Smooth muscle cell (in vitro differentiated cells): ENCODE measurements around the gene CORO2A. TPM values are rescaled to one million over a fixed set of nuclear protein-coding genes. Genes with fewer than 3 reads are reported as not detected.

Experiments
- DNase-seq: peaks from one replicate; lab custom pipeline; 2025; ENCODE audit not compliant: unreplicated experiment; lab: John Stamatoyannopoulos, UW
- H2AFZ ChIP-seq: fragments of 200-600 bp; sonication (generic); 2 replicates; pipeline ENCODE4 v1.6.0; 2016; ENCODE audit warnings: antibody characterized with exemption, low read depth, mild to moderate bottlenecking
- H3F3A ChIP-seq: fragments of 200-600 bp; sonication (generic); 2 replicates; pipeline ENCODE4 v1.6.0; 2017; ENCODE audit warnings: antibody characterized with exemption, low read depth
- H3K27ac ChIP-seq: fragments of 200-600 bp; sonication (generic); 2 replicates; pipeline ENCODE4 v1.5.1; 2016; ENCODE audit warnings: low read depth, mild to moderate bottlenecking
- H3K27me3 ChIP-seq: fragments of 200-600 bp; sonication (generic); 2 replicates; pipeline ENCODE4 v1.6.1; 2016; ENCODE audit warnings: low read depth, mild to moderate bottlenecking
- H3K36me3 ChIP-seq: fragments of 200-600 bp; sonication (generic); 2 replicates; pipeline ENCODE4 v1.5.1; 2016; ENCODE audit warnings: low read depth
- H3K4me1 ChIP-seq: fragments of 200-600 bp; sonication (generic); 2 replicates; pipeline ENCODE4 v1.5.1; 2016; ENCODE audit warnings: low read depth
- H3K4me2 ChIP-seq: fragments of 200-600 bp; sonication (generic); 2 replicates; pipeline ENCODE4 v1.6.0; 2016; ENCODE audit warnings: mild to moderate bottlenecking
- H3K4me3 ChIP-seq: fragments of 200-600 bp; sonication (generic); 2 replicates; pipeline ENCODE4 v1.5.1; 2016; ENCODE audit warnings: mild to moderate bottlenecking
- H3K79me2 ChIP-seq: fragments of 200-600 bp; sonication (generic); 2 replicates; pipeline ENCODE4 v1.6.0; 2016; ENCODE audit warnings: low read depth, mild to moderate bottlenecking
- H3K9ac ChIP-seq: fragments of 200-600 bp; sonication (generic); 2 replicates; pipeline ENCODE4 v1.6.0; 2016; ENCODE audit warnings: low read depth
- H3K9me3 ChIP-seq: fragments of 200-600 bp; sonication (generic); replicated peaks from 2 replicates; pipeline ENCODE4 v1.5.1; 2016; ENCODE audit warnings: low read depth
- H4K20me1 ChIP-seq: fragments of 200-600 bp; sonication (generic); 2 replicates; pipeline ENCODE4 v1.6.0; 2016; ENCODE audit warnings: low read depth
- WGBS: methylation state at CpG from one replicate; pipeline ENCODE4 v1.1.7; 2016; ENCODE audit warnings: low lambda C conversion rate; 5-methylcytosine and 5-hydroxymethylcytosine counted together
- polyA plus RNA-seq: library from polyadenylated mRNA; unstranded; fragments of >200 nt; fragmentation: Nextera tagmentation; extraction: Ambion mirVana; gene quantifications from 2 replicates; pipeline ENCODE4 v1.2.1, GENCODE V29; 2016
- total RNA-seq: library from RNA; depleted of rRNA; stranded (reverse); fragments of >200 nt; gene quantifications from 2 replicates; pipeline ENCODE4 v1.2.3, GENCODE V29; 2014
- TF ChIP-seq, protein P1 (sequence below): fragments of 200-600 bp; sonication (generic); IDR thresholded peaks from 2 replicates; pipeline ENCODE4 v1.5.1; 2017; ENCODE audit warnings: borderline replicate concordance, mild to moderate bottlenecking, antibody characterized with exemption; ENCODE audit not compliant: insufficient read depth, poor library complexity, severe bottlenecking

CORO2A gene
- total and polyA plus RNA-seq, 2 experiments from 2014 or later: 4.7 to 5.8 TPM

- no peak overlapping the region for H3K4me2 ChIP-seq
- no peaks in the 10 kb centered on the region for H3K79me2 ChIP-seq
- H3K36me3 ChIP-seq: no peaks in the 10 kb centered on the region
- H4K20me1 ChIP-seq: no peaks in the 10 kb centered on the region
- 86% methylated on average over 6 of the region's 6 CpGs for WGBS
- H3K27me3 ChIP-seq: no peaks in the 10 kb centered on the region
- H3K9ac ChIP-seq: no peak overlapping the region
- no peaks in the 10 kb centered on the region for H3F3A ChIP-seq
- DNase-seq: no peak
- no peak overlapping the region for H3K4me3 ChIP-seq
- no peaks in the 10 kb centered on the region for H3K9me3 ChIP-seq
- H3K4me1 ChIP-seq: peaks cover 6% of the 10 kb centered on the region
- TF ChIP-seq, protein P1, sequence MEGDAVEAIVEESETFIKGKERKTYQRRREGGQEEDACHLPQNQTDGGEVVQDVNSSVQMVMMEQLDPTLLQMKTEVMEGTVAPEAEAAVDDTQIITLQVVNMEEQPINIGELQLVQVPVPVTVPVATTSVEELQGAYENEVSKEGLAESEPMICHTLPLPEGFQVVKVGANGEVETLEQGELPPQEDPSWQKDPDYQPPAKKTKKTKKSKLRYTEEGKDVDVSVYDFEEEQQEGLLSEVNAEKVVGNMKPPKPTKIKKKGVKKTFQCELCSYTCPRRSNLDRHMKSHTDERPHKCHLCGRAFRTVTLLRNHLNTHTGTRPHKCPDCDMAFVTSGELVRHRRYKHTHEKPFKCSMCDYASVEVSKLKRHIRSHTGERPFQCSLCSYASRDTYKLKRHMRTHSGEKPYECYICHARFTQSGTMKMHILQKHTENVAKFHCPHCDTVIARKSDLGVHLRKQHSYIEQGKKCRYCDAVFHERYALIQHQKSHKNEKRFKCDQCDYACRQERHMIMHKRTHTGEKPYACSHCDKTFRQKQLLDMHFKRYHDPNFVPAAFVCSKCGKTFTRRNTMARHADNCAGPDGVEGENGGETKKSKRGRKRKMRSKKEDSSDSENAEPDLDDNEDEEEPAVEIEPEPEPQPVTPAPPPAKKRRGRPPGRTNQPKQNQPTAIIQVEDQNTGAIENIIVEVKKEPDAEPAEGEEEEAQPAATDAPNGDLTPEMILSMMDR: no peak
- H3K27ac ChIP-seq: no peak overlapping the region
- no peak overlapping the region for H2AFZ ChIP-seq
Measured at GRCh38 chr9:98214811-98215210, 22.4 kb upstream of the CORO2A start.

DNA sequence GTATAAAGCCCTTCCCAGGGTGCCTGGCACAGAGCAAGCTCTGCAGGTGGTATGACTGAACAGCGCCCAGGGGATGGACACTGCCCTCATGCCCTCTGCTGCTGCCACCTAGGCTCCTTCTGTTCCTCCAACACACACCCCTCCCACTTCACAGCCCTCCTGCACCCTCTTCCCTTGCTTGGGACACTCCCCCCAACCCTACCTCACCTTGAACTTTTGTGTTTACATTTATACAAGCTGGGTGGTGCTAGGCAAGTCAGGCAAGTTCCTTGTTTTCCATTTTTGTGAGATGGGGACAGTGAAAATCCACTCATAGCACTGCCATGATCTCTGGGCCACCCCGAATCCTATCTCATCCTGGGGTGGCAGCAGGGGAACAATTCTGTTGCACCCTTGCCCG, 18.8 kb upstream of the CORO2A start:
- no peaks in the 10 kb centered on the region for H3K36me3 ChIP-seq
- no peaks in the 10 kb centered on the region for H3K4me1 ChIP-seq
- no peak overlapping the region for H3K9ac ChIP-seq
- no peak overlapping the region for H3K4me3 ChIP-seq
- no peaks in the 10 kb centered on the region for H3K9me3 ChIP-seq
- H3K79me2 ChIP-seq: no peaks in the 10 kb centered on the region
- H3K4me2 ChIP-seq: no peak overlapping the region
- TF ChIP-seq, protein P1: no peak
- no peak overlapping the region for H2AFZ ChIP-seq
- no peak overlapping the region for H3K27ac ChIP-seq
- DNase-seq: no peak
- no peaks in the 10 kb centered on the region for H3F3A ChIP-seq
- no peaks in the 10 kb centered on the region for H4K20me1 ChIP-seq
- no peaks in the 10 kb centered on the region for H3K27me3 ChIP-seq
- WGBS: 96% methylated on average over 3 of the region's 3 CpGs

DNA sequence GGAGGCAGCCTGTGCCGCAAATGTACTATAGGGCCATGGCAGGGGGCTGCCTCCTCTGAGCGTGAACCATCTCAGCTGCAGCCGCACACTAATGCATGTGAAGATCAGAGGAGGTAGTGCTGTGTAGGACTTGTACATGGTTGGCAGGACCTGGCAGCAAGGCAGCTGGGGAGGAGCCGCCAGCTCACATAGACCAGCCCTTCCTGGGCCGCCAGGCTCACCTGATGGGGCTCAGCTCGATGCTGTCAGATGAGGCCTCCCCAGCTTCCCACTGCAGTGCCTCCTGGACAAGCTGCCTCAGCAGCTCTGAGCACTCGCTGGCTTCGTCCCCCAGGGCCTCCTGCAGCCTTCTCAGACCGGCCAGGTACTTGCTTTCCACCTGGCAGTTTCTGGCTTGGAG, 18.0 kb upstream of the CORO2A start:
- TF ChIP-seq, protein P1: no peak
- H3K9ac ChIP-seq: no peak overlapping the region
- H3K36me3 ChIP-seq: no peaks in the 10 kb centered on the region

DNA sequence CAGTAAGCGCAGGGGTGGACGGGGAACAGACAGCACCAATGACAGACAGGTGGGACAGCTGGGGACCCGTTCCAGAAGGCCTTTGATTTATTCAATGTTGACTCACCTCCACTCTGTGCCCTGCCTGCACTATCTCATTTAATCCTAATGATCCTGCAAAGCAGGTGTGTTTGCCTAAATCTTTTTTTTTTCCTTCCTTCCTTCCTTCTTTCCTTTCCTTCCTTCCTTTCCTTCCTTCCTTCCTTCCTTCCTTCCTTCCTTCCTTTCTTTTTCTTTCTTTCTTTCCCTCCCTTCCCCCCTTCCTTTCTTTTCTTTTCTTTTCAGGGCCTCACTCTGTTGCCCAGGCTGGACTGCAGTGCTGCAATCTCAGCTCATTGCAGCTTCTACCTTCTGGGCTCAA, 17.1 kb upstream of the CORO2A start:
- no peaks in the 10 kb centered on the region for H4K20me1 ChIP-seq
- WGBS: 97% methylated on average over 3 of the region's 3 CpGs

More for the DNA sequence above, 18.0 kb upstream of the CORO2A start:
- no peak overlapping the region for H3K4me3 ChIP-seq
- H3K79me2 ChIP-seq: no peaks in the 10 kb centered on the region
- no peak for DNase-seq
- H3K4me1 ChIP-seq: no peaks in the 10 kb centered on the region
- no peaks in the 10 kb centered on the region for H3K9me3 ChIP-seq
- no peaks in the 10 kb centered on the region for H3K27me3 ChIP-seq
- WGBS: 98% methylated on average over 9 of the region's 9 CpGs
- H2AFZ ChIP-seq: no peak overlapping the region
- H3K4me2 ChIP-seq: no peak overlapping the region
- H4K20me1 ChIP-seq: no peaks in the 10 kb centered on the region
- H3K27ac ChIP-seq: no peak overlapping the region
- no peaks in the 10 kb centered on the region for H3F3A ChIP-seq

More for the DNA sequence above, 17.1 kb upstream of the CORO2A start:
- Histone ChIP-seq H2AFZ (no peak overlapping the region), H3K4me1 (no peaks in the 10 kb centered on the region), H3F3A (no peaks in the 10 kb centered on the region), H3K79me2 (no peaks in the 10 kb centered on the region), H3K4me2 (no peak overlapping the region), H3K36me3 (no peaks in the 10 kb centered on the region), H3K27me3 (no peaks in the 10 kb centered on the region), H3K4me3 (no peak overlapping the region), H3K9me3 (no peaks in the 10 kb centered on the region), H3K9ac (no peak overlapping the region), H3K27ac (no peak overlapping the region)
- TF ChIP-seq, protein P1: no peak
- DNase-seq: no peak
